Colonic mucosa (tissue), 4 donors: ENCODE results near the gene CARNS1. TPM values are rescaled to one million over a fixed set of nuclear protein-coding genes. Genes with fewer than 3 reads are reported as not detected.
A peak's percentile ranks its signal among the peaks of the same experiment; 100 is the strongest.

ENCODE experiments used
- DNase-seq: peaks from one replicate; pipeline ENCODE4 v3.0.0-alpha.2; 2020
- H3K27ac ChIP-seq: fragments of 200-600 bp; one replicate; pipeline ENCODE4 v1.8.0; 2021
- H3K27me3 ChIP-seq: fragments of 200-600 bp; one replicate; pipeline ENCODE4 v1.8.0; 2021
- H3K36me3 ChIP-seq: fragments of 200-600 bp; one replicate; pipeline ENCODE4 v1.8.0; 2021
- H3K4me1 ChIP-seq: fragments of 200-600 bp; one replicate; pipeline ENCODE4 v1.8.0; 2021; ENCODE audit warnings: mild to moderate bottlenecking
- H3K4me3 ChIP-seq: fragments of 200-600 bp; one replicate; pipeline ENCODE4 v1.8.0; 2021
- H3K9ac ChIP-seq, 2 donors: one replicate each; pipeline ENCODE4 v1.7.0; 2013; ENCODE audit warnings: control low read depth in 2 of 2, low read depth in 2 of 2, low read length in 2 of 2
- H3K9me3 ChIP-seq: fragments of 200-600 bp; one replicate; pipeline ENCODE4 v1.8.0; 2021
- intact Hi-C: fragments of 100-400 bp; cut with DNase I; formaldehyde crosslinking; loops from one replicate; pipeline ENCODE4 v1.14.1; 2022
- total RNA-seq, 2 donors: library from RNA; stranded (reverse); fragmentation: NEBNext Ultra II Directional in 1 of 2; extraction: Animal tissue kit (Norgen Biotek cat#: 25700) in 1 of 2; gene quantifications; one replicate each; pipeline ENCODE4 v1.2.1, GENCODE V29; 2021
- TF ChIP-seq, protein P1 (sequence below): fragments of 200-600 bp; IDR thresholded peaks from one replicate; pipeline ENCODE4 v1.8.0; 2022; ENCODE audit warnings: antibody characterized with exemption, mild to moderate bottlenecking
- donor health status: healthy.
- donor health status: DM: no; HTN: no; CAD: no.
- donor health status: DM: no; HTN: no; CAD: no.

Gene CARNS1
- total RNA-seq, 2 donors from 2014 or later = 0.20 to 0.32 TPM

DNA sequence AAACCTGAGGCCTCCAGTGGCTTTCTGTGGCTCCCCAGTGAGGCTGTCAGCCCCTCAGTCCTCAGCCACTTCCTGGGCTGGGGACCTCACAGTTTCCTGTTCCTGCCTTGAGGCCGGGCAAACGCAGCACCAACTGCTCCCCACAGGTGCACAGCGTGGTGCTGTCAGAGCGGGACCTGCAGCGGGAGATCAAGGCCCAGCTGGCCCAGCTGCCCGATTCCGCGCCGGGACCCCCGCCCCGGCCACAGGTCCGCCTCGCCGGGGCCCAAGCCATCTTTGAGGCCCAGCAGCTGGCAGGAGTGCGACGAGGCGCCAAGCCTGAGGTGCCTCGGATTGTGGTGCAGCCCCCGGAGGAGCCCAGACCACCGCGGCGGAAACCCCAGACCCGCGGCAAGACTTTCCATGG is 6.2 kb upstream of the CARNS1 start:
- peak overlapping the region; percentile 26 to 63 for H3K9ac ChIP-seq
- intact Hi-C loops = no loop called here
- no peaks in the 10 kb centered on the region for H3K27me3 ChIP-seq
- no peak overlapping the region for H3K4me3 ChIP-seq
- peak overlapping the region; percentile 20 for H3K27ac ChIP-seq
- H3K4me1 ChIP-seq = no peaks in the 10 kb centered on the region
- H3K9me3 ChIP-seq = no peaks in the 10 kb centered on the region
- DNase-seq = no peak
- TF ChIP-seq, protein P1, sequence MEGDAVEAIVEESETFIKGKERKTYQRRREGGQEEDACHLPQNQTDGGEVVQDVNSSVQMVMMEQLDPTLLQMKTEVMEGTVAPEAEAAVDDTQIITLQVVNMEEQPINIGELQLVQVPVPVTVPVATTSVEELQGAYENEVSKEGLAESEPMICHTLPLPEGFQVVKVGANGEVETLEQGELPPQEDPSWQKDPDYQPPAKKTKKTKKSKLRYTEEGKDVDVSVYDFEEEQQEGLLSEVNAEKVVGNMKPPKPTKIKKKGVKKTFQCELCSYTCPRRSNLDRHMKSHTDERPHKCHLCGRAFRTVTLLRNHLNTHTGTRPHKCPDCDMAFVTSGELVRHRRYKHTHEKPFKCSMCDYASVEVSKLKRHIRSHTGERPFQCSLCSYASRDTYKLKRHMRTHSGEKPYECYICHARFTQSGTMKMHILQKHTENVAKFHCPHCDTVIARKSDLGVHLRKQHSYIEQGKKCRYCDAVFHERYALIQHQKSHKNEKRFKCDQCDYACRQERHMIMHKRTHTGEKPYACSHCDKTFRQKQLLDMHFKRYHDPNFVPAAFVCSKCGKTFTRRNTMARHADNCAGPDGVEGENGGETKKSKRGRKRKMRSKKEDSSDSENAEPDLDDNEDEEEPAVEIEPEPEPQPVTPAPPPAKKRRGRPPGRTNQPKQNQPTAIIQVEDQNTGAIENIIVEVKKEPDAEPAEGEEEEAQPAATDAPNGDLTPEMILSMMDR = no peak
- no peaks in the 10 kb centered on the region for H3K36me3 ChIP-seq

DNA sequence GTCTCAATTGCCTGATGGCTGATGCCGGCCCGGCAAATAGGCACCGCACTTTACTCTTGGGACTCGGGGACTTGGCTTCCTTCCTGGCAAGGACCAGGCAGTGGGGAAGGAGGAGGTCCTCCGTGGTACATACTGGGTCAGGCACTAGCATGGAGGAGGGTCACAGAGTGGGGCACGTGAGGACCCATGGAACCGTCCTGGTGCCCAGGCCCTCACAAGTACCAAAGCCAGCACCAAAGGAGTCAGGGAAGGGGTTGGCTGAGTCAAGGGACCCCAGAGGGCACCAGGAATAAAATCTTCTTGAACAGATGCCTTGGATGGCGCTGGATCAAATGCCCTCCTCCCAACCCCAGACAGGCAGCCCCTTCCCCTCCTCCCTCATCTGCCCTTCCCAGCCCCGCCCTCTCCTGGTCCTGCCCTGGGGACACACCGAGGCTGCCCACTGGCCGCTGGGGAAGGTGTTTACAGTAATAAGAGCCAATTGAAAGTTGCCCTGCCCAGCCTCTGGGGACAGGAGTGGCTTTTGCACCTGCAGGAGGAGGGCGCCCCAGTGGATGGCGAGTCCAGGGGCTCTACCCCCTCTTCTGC is 5.6 kb upstream of the CARNS1 start:
- Histone ChIP-seq H3K27ac (peak overlapping the region; percentile 20), H3K4me3 (no peak overlapping the region), H3K27me3 (no peaks in the 10 kb centered on the region), H3K4me1 (no peaks in the 10 kb centered on the region), H3K9me3 (no peaks in the 10 kb centered on the region), H3K9ac (peak overlapping the region; percentile 26 to 63), H3K36me3 (no peaks in the 10 kb centered on the region)
- DNase-seq = peak; percentile 59
- intact Hi-C loops = no loop called here
- TF ChIP-seq, protein P1 = no peak

DNA sequence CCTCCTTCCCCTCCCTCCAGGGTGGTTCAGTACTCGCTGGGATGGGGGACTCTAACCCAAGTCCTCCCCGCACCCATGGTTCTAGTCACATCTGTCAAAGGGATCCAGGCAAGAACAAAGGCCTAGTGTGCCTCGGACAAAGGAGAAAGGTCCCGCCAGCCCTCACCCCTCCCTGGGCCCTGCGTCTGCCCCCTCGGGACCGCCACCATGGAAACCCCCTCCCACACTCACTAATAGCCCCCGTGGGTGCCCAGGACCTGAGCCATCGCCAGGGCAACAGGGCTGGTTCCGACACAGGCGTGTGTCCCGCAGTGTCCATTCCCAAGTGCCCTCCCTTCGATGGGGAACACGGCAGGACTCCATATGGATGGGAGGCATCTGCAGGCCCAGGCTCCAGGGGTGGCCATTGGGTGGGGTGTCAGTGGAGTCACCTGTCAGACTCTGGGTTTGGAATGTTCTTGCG is 5.1 kb upstream of the CARNS1 start:
- Histone ChIP-seq H3K27me3 (no peaks in the 10 kb centered on the region), H3K9ac (peak overlapping the region in 1 of 2 donors; percentile 63), H3K4me1 (no peaks in the 10 kb centered on the region), H3K27ac (no peak overlapping the region), H3K9me3 (no peaks in the 10 kb centered on the region), H3K36me3 (no peaks in the 10 kb centered on the region), H3K4me3 (no peak overlapping the region)
- DNase-seq = no peak
- intact Hi-C loops = no loop called here
- TF ChIP-seq, protein P1 = no peak

DNA sequence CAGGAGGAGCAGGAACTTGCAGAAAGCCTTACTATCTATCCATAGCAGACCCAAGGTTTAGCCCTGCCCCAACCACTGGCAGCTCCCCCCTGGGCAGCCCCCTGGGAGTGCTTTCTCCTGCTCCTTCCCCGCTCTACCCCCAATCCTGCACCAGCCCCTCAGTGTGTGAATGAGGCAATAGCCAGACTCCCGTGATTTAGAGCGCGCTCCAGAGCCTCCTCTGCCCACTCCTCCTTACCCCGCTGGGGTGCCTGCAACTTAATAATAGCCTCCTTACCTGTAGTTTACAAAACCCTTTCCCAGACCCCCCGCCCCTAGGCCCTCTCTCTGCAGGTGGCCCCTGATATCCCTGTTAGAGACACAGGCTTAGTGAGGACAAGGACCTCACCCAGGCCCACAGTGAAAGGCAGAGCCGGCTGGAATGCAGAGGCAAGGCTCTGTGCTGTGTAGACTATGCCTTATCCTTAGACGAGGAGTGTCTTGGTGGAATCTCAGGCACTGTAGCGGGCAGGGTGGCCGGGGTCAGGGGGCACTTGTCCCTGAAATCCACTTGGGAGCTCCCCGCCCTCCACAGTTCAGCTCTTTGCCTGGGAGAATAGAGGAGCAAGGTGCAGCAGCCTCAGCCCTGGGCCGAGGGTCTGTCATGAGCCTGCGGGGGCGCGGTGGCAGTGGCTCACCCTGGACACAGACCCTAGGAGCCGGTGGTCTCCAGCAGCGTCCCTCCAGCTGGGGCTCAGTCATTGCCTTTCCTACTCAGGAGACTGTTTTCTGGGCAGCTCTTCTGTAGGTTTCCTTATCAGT is 4.3 kb upstream of the CARNS1 start:
- Histone ChIP-seq H3K9ac (no peak overlapping the region), H3K36me3 (no peaks in the 10 kb centered on the region), H3K27ac (no peak overlapping the region), H3K9me3 (no peaks in the 10 kb centered on the region), H3K4me1 (no peaks in the 10 kb centered on the region), H3K4me3 (no peak overlapping the region), H3K27me3 (no peaks in the 10 kb centered on the region)
- TF ChIP-seq, protein P1 = no peak
- intact Hi-C loops = no loop called here
- no peak for DNase-seq

DNA sequence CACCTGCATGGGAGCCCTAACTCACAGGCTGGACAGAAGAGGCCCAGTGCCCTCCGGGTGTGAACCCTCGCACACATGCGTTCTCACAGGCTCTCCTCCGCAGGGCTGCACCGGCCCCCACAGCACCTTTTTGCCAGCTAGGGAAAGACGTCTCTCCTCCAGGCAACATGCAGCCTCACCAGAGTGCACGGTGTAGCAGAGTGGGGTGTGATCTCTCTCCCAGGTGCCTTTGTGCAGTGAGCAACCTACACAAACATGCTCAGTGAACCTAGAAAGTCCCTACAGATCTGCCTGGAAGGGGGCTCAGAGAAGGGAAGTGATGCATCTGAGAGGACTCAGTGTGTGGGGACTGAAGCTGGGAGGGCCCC is 3.7 kb upstream of the CARNS1 start:
- no peak overlapping the region for H3K27ac ChIP-seq
- H3K27me3 ChIP-seq = no peaks in the 10 kb centered on the region
- H3K36me3 ChIP-seq = no peaks in the 10 kb centered on the region
- no peak for DNase-seq
- no peaks in the 10 kb centered on the region for H3K4me1 ChIP-seq
- intact Hi-C loops = no loop called here
- H3K9ac ChIP-seq = no peak overlapping the region
- TF ChIP-seq, protein P1 = no peak
- no peak overlapping the region for H3K4me3 ChIP-seq
- no peaks in the 10 kb centered on the region for H3K9me3 ChIP-seq
